Trophoblast cell (in vitro differentiated cells and primary cell): ENCODE measurements around the gene CCDC24.

Source experiments
- DNase-seq, 2 donors: peaks; one replicate each; pipeline ENCODE4 v3.0.0-alpha.2; 2016
- H2AFZ ChIP-seq: 2 replicates; pipeline ENCODE4 v1.6.1; 2013; ENCODE audit warnings: low read length, moderate library complexity, mild to moderate bottlenecking; ENCODE audit not compliant: insufficient read depth, poor library complexity
- H2AK5ac ChIP-seq: 2 replicates; pipeline ENCODE4 v1.6.1; 2013; ENCODE audit warnings: mild to moderate bottlenecking, low read length
- H2BK120ac ChIP-seq: 2 replicates; pipeline ENCODE4 v1.6.1; 2013; ENCODE audit warnings: low read length, mild to moderate bottlenecking, moderate library complexity; ENCODE audit not compliant: insufficient read depth, poor library complexity
- H2BK12ac ChIP-seq: 2 replicates; pipeline ENCODE4 v1.6.1; 2013; ENCODE audit warnings: mild to moderate bottlenecking, low read length, moderate library complexity
- H2BK5ac ChIP-seq: 2 replicates; pipeline ENCODE4 v1.6.1; 2013; ENCODE audit warnings: low read length, low read depth, moderate library complexity, mild to moderate bottlenecking; ENCODE audit not compliant: poor library complexity
- H3K14ac ChIP-seq: 2 replicates; pipeline ENCODE4 v1.6.1; 2013; ENCODE audit warnings: mild to moderate bottlenecking, low read length
- H3K18ac ChIP-seq: 2 replicates; pipeline ENCODE4 v1.6.1; 2013; ENCODE audit warnings: mild to moderate bottlenecking, low read length
- H3K23ac ChIP-seq: 2 replicates; pipeline ENCODE4 v1.6.1; 2013; ENCODE audit warnings: low read length
- H3K27ac ChIP-seq: 2 replicates; pipeline ENCODE4 v1.5.1; 2013; ENCODE audit warnings: low read depth, mild to moderate bottlenecking, inconsistent platforms, low read length, moderate library complexity
- H3K27me3 ChIP-seq: 2 replicates; pipeline ENCODE4 v1.6.1; 2013; ENCODE audit warnings: inconsistent platforms, mild to moderate bottlenecking, low read length, moderate library complexity; ENCODE audit not compliant: insufficient read depth
- H3K36me3 ChIP-seq, 2 experiments: 1 replicate in 1 of 2; 2 replicates in 1 of 2; pipeline ENCODE4 v1.6.1; 2013; ENCODE audit warnings: low read length in 2 of 2, mild to moderate bottlenecking in 2 of 2, moderate library complexity in 1 of 2; ENCODE audit not compliant: insufficient read depth in 2 of 2, control insufficient read depth in 1 of 2
- H3K4ac ChIP-seq: 2 replicates; pipeline ENCODE4 v1.6.1; 2013; ENCODE audit warnings: low read depth, mild to moderate bottlenecking, low read length, moderate library complexity
- H3K4me1 ChIP-seq, 2 experiments: 1 replicate in 1 of 2; 2 replicates in 1 of 2; pipeline ENCODE4 v1.6.1; 2013; ENCODE audit warnings: low read length in 2 of 2, mild to moderate bottlenecking in 2 of 2, moderate library complexity in 1 of 2; ENCODE audit not compliant: insufficient read depth in 2 of 2, control insufficient read depth in 1 of 2
- H3K4me2 ChIP-seq: 2 replicates; pipeline ENCODE4 v1.6.1; 2013; ENCODE audit warnings: inconsistent platforms, mild to moderate bottlenecking, low read length, moderate library complexity
- H3K4me3 ChIP-seq: 2 replicates; pipeline ENCODE4 v1.5.1; 2013; ENCODE audit warnings: mild to moderate bottlenecking, low read depth, low read length, inconsistent platforms
- H3K79me1 ChIP-seq: one replicate; pipeline ENCODE4 v1.6.1; 2013; ENCODE audit warnings: low read length
- H3K79me2 ChIP-seq: 2 replicates; pipeline ENCODE4 v1.6.1; 2013; ENCODE audit warnings: low read length, mild to moderate bottlenecking; ENCODE audit not compliant: control insufficient read depth, insufficient read depth, poor library complexity
- H3K9ac ChIP-seq: 2 replicates; pipeline ENCODE4 v1.6.1; 2013; ENCODE audit warnings: mild to moderate bottlenecking, low read length
- H3K9me3 ChIP-seq: 2 replicates; pipeline ENCODE4 v1.6.1; 2013; ENCODE audit warnings: low read depth, mild to moderate bottlenecking, control low read depth, inconsistent platforms, low read length; ENCODE audit not compliant: insufficient read depth
- H4K12ac ChIP-seq: 2 replicates; pipeline ENCODE4 v1.6.1; 2013; ENCODE audit warnings: low read depth, mild to moderate bottlenecking, low read length, moderate library complexity
- H4K8ac ChIP-seq: 2 replicates; pipeline ENCODE4 v1.6.1; 2013; ENCODE audit warnings: low read depth, mild to moderate bottlenecking, low read length, moderate library complexity
- H4K91ac ChIP-seq: one replicate; pipeline ENCODE4 v1.6.1; 2013; ENCODE audit warnings: low read depth, mild to moderate bottlenecking, low read length, moderate library complexity
- WGBS: extraction: QIAGEN DNeasy Blood & Tissue Kit; methylation state at CpG from one replicate; pipeline ENCODE4 v1.1.7; 2013; ENCODE audit warnings: missing lambda C conversion rate; ENCODE audit not compliant: insufficient read length, insufficient coverage; ENCODE audit errors: extremely low coverage; 5-methylcytosine and 5-hydroxymethylcytosine counted together

CCDC24 gene

DNA sequence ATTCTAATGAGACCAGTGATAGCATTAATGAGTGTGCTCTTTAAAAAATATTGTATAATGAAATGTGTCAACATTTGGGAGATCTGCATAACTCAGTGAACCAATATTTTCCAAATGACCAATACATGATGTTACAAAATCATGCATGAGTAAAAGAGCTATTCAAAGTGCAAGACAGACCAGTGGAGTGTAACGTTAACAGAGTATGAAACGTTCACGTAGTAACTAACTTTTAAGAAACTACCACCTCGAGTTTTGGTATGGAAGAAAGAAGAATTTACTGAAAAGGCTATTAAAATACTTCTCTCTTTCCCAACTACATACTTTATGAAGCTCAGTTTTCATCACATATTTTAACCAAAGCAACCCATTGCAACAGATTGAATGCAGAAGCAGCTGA lies 49.4 kb downstream of the CCDC24 start:
- DNase-seq: no peak
- WGBS: no CpG with 5 or more reads among the region's 4 CpGs
- H3K23ac ChIP-seq: no peak overlapping the region

DNA sequence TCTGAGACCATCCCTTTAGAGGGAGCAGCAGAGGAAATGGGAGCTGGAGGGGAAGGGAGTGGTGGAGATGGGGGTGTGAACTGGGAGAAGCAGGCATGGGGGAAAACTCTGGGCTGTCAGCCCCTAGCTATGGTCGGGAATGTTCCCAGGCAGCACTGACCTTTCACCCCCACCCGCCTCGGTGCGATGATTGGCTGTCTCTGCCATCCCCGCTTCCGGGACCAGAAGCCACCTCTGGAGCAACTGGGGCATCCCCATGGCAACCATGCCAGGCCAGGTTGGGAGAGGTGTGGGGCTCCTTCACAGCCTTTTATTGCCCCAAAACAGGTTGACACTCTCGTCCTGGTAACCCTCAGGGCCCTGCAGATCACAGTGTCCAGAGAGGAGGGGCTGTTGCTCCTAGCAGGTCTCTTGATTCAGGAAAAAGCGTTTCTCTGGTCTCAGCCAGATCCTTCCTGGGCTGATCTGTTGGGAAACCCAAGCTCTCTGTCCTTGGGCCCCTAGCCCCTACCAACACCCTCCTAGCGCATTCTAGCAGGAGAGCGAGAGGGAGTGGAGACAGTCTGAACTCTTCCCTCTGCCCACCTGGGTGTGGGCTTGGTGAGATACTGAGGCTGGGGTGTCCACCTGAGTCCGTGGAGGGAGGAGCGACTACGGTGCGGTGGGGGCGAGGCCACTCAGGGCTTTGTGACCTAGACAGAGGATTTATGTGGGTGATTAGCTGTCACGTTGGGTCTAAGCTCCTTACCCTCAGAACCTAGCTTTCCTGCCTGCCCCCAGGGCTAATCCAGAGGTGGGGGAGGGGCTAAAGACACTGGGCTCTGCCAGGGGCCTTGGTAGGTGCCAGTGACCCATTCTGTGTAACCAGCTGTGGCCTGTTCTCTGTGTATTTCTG lies 52.0 kb downstream of the CCDC24 start:
- H3K4me1 ChIP-seq: peaks cover 0 to 2% of the 10 kb centered on the region in 2 experiments
- H2BK12ac ChIP-seq: no peak overlapping the region
- H3K79me2 ChIP-seq: no peaks in the 10 kb centered on the region
- no peak overlapping the region for H3K27ac ChIP-seq
- no peak overlapping the region for H4K12ac ChIP-seq
- no peaks in the 10 kb centered on the region for H3K27me3 ChIP-seq
- H3K79me1 ChIP-seq: no peaks in the 10 kb centered on the region
- WGBS: no CpG with 5 or more reads among the region's 16 CpGs
- H3K18ac ChIP-seq: no peak overlapping the region
- H3K9me3 ChIP-seq: no peaks in the 10 kb centered on the region
- H2AK5ac ChIP-seq: no peak overlapping the region
- no peak overlapping the region for H2AFZ ChIP-seq
- H3K23ac ChIP-seq: no peak overlapping the region
- H2BK5ac ChIP-seq: no peak overlapping the region
- H2BK120ac ChIP-seq: no peak overlapping the region
- DNase-seq: no peak
- H4K91ac ChIP-seq: no peak overlapping the region
- H3K4me2 ChIP-seq: no peak overlapping the region
- no peak overlapping the region for H3K4ac ChIP-seq
- no peak overlapping the region for H3K9ac ChIP-seq
- no peaks in the 10 kb centered on the region for H3K36me3 ChIP-seq
- H3K14ac ChIP-seq: no peak overlapping the region
- no peak overlapping the region for H3K4me3 ChIP-seq
- no peak overlapping the region for H4K8ac ChIP-seq

More for the DNA sequence above, 49.4 kb downstream of the CCDC24 start:
- Histone ChIP-seq H3K4me2 (no peak overlapping the region), H2BK12ac (no peak overlapping the region), H3K4me3 (no peak overlapping the region), H3K9me3 (no peaks in the 10 kb centered on the region), H3K79me1 (no peaks in the 10 kb centered on the region), H3K14ac (no peak overlapping the region), H4K91ac (no peak overlapping the region), H3K36me3 (no peaks in the 10 kb centered on the region), H2BK120ac (no peak overlapping the region), H3K4me1 (peaks cover 0 to 2% of the 10 kb centered on the region in 2 experiments), H3K18ac (no peak overlapping the region), H3K79me2 (no peaks in the 10 kb centered on the region), H2AK5ac (no peak overlapping the region), H4K8ac (no peak overlapping the region), H3K9ac (no peak overlapping the region), H4K12ac (no peak overlapping the region), H2AFZ (no peak overlapping the region), H3K4ac (no peak overlapping the region), H3K27ac (no peak overlapping the region), H2BK5ac (no peak overlapping the region), H3K27me3 (no peaks in the 10 kb centered on the region)

DNA sequence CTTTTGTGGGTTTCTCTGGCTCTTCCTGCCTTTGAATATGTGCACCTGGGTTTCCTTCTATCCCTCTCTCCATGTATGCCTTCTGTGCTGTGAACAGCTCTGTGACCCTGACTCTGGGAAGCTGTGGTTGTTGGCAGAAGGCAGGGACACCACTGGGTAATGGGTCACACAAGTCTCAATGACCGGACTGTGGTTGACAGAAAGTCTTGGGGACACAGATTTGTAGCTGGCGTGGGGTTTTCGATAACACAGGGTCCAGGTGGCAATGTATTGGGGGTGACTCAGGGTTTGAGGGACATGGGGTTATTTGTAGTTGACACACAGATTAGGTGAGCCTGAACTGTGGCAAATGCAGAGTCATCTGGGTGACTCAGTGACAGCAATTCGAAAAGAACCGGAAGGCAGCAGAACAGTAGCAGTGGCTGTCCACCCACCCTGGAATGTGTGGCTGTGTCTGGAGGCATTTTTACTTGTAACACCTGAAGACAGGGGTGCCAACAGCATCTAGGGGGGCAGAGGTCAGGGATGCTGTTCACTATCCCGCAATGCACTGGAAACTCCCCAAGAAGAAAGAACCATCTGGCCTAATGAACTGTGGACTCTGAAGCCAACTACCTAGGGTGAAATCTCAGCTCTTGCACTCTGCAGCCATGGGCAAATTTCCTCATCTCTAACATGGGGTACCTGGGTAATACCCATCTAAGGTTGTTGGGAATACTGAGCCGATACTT lies 52.8 kb downstream of the CCDC24 start:
- Histone ChIP-seq H3K23ac (no peak overlapping the region), H3K79me2 (no peaks in the 10 kb centered on the region), H4K12ac (no peak overlapping the region), H3K14ac (no peak overlapping the region), H2BK5ac (no peak overlapping the region), H4K91ac (no peak overlapping the region), H3K9ac (no peak overlapping the region), H3K36me3 (no peaks in the 10 kb centered on the region), H3K18ac (no peak overlapping the region), H3K27ac (no peak overlapping the region), H2AFZ (no peak overlapping the region), H3K27me3 (no peaks in the 10 kb centered on the region), H3K4me1 (peaks cover 0 to 2% of the 10 kb centered on the region in 2 experiments), H2BK12ac (no peak overlapping the region), H3K9me3 (no peaks in the 10 kb centered on the region), H4K8ac (no peak overlapping the region), H3K4me2 (no peak overlapping the region), H2BK120ac (no peak overlapping the region), H3K79me1 (no peaks in the 10 kb centered on the region), H2AK5ac (no peak overlapping the region), H3K4ac (no peak overlapping the region), H3K4me3 (no peak overlapping the region)
- WGBS: no CpG with 5 or more reads among the region's 7 CpGs
- no peak for DNase-seq

DNA sequence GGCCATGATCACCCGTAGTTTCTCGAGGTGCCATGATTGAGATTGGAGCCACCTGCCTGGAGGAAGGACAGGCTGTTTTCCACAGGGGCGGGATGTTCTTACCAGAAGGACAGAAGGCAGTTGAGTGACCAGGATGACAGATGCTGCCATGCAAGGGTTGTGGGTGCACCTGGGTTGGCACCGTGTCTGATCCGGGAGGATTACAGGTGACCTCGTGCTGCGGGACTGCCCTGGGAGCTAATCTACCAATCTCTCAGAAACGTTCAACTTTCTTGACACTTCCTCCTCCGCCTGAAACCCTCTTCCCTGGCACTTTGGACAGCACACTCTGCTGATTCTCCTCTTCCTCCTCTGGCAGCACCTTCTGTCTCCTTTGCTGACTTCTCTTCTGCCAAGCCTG lies 53.7 kb downstream of the CCDC24 start:
- no peak overlapping the region for H4K12ac ChIP-seq
- no peak overlapping the region for H2BK12ac ChIP-seq
- H3K79me2 ChIP-seq: no peaks in the 10 kb centered on the region
- DNase-seq: no peak
- no peak overlapping the region for H3K23ac ChIP-seq
- H3K4me2 ChIP-seq: no peak overlapping the region
- H4K8ac ChIP-seq: no peak overlapping the region
- no CpG with 5 or more reads among the region's 9 CpGs for WGBS
- H3K9me3 ChIP-seq: no peaks in the 10 kb centered on the region
- peaks cover 0 to 2% of the 10 kb centered on the region in 2 experiments for H3K4me1 ChIP-seq
- H4K91ac ChIP-seq: no peak overlapping the region
- H3K18ac ChIP-seq: no peak overlapping the region
- H2AK5ac ChIP-seq: no peak overlapping the region
- H2BK5ac ChIP-seq: no peak overlapping the region
- H3K36me3 ChIP-seq: no peaks in the 10 kb centered on the region
- H3K27ac ChIP-seq: no peak overlapping the region
- no peak overlapping the region for H3K14ac ChIP-seq
- H2BK120ac ChIP-seq: no peak overlapping the region
- H3K4me3 ChIP-seq: no peak overlapping the region
- no peak overlapping the region for H3K9ac ChIP-seq
- no peak overlapping the region for H2AFZ ChIP-seq
- H3K79me1 ChIP-seq: no peaks in the 10 kb centered on the region
- H3K4ac ChIP-seq: no peak overlapping the region
- no peaks in the 10 kb centered on the region for H3K27me3 ChIP-seq
